ENCODE results near the gene KIAA1614.

Gene KIAA1614

GRCh38 chr1:180893614-180894013, 19.1 kb upstream of the KIAA1614 start:
- Histone ChIP-seq H3K9me3 (replicated peaks; ENCODE audit: low read length) (no peaks in the 10 kb centered on the region), H3K4me2 (ENCODE audit: low read length) (no peak overlapping the region), H3K27me3 (ENCODE audit: control insufficient read depth, insufficient read depth, low read length) (no peaks in the 10 kb centered on the region), H3K9ac (ENCODE audit: low read depth, low read length) (no peak overlapping the region), H3K36me3 (ENCODE audit: insufficient read depth, low read length) (no peaks in the 10 kb centered on the region), H3K4me1 (ENCODE audit: control insufficient read depth, insufficient read depth, low read length) (no peaks in the 10 kb centered on the region), H3K4me3 (ENCODE audit: low read length) (no peak overlapping the region)

DNA sequence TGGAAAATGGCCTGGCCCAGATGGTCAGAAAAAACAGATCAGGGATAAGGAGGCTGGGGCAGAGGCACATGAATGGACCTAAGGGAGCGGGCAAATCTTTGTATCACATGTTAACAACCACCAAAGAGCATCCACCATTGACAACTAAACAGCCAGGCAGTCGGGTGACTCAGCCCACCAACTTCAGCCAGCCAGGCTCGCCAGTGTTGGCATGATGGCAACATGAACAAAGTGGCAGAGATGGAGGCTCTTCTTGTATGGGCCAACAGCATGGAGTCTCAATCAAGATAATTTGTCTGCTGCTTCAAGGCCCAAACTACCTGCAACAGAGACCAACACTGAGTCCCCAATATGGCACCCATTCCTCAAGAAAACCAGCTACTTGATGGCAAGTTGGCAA, 16.5 kb upstream of the KIAA1614 start:
- Histone ChIP-seq H3K4me3 (ENCODE audit: low read length) (no peak overlapping the region), H3K4me2 (ENCODE audit: low read length) (no peak overlapping the region), H3K9me3 (replicated peaks; ENCODE audit: low read length) (no peaks in the 10 kb centered on the region), H3K27me3 (ENCODE audit: control insufficient read depth, insufficient read depth, low read length) (no peaks in the 10 kb centered on the region), H3K4me1 (ENCODE audit: control insufficient read depth, insufficient read depth, low read length) (no peaks in the 10 kb centered on the region), H3K36me3 (ENCODE audit: insufficient read depth, low read length) (no peaks in the 10 kb centered on the region), H3K9ac (ENCODE audit: low read depth, low read length) (no peak overlapping the region)

DNA sequence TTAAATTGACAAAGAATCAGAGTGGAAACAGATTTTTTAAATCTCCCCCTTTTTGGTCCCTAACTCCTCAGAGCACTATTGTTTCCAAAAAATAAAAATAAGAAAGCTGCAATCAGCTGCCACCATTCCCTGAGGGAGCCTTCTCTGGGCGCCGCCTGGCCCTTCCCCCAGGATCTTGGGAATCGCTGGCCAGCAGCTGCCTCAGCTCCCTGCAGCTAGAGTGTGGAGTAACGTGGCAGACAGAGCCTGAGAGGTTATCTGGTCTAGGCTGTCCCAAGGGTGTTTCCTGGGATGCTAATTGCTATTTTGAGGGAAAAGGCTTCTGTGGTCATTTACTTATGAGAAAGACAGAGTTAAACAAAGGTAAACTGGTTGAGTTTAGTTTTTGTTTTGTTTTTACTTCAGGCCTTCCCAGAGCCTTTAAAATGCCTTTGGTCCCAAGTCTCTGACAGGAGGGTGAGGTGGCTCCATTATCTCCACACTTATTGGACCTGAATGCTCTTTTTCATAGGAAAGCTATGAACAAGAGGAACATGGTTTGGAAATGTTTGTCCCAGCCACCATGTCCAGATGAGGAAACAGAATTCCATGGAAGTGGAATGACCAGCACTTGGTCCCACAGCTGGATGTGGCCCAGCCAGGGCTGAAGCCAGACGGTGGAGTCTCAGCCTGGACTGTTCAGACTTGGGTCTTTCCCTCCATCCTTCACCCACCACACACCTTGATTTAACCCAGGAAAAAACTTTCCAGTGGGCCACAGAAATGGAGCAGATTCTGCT, 14.1 kb upstream of the KIAA1614 start:
- Histone ChIP-seq H3K27me3 (ENCODE audit: control insufficient read depth, insufficient read depth, low read length) (no peaks in the 10 kb centered on the region), H3K4me1 (ENCODE audit: control insufficient read depth, insufficient read depth, low read length) (no peaks in the 10 kb centered on the region), H3K9me3 (replicated peaks; ENCODE audit: low read length) (no peaks in the 10 kb centered on the region), H3K4me3 (ENCODE audit: low read length) (no peak overlapping the region), H3K4me2 (ENCODE audit: low read length) (no peak overlapping the region), H3K36me3 (ENCODE audit: insufficient read depth, low read length) (no peaks in the 10 kb centered on the region), H3K9ac (ENCODE audit: low read depth, low read length) (no peak overlapping the region)

- H3K4me1 ChIP-seq (ENCODE audit: control insufficient read depth, insufficient read depth, low read length) = no peaks in the 10 kb centered on the region
- no peak overlapping the region for H3K4me3 ChIP-seq (ENCODE audit: low read length)
- no peaks in the 10 kb centered on the region for H3K36me3 ChIP-seq (ENCODE audit: insufficient read depth, low read length)
- H3K27me3 ChIP-seq (ENCODE audit: control insufficient read depth, insufficient read depth, low read length) = no peaks in the 10 kb centered on the region
- no peak overlapping the region for H3K9ac ChIP-seq (ENCODE audit: low read depth, low read length)
- H3K9me3 ChIP-seq (replicated peaks; ENCODE audit: low read length) = no peaks in the 10 kb centered on the region
- no peak overlapping the region for H3K4me2 ChIP-seq (ENCODE audit: low read length)
These were observed 13.4 kb upstream of the KIAA1614 start for GRCh38 chr1:180899262-180899661.

- Histone ChIP-seq H3K36me3 (ENCODE audit: insufficient read depth, low read length) (no peaks in the 10 kb centered on the region), H3K9me3 (replicated peaks; ENCODE audit: low read length) (no peaks in the 10 kb centered on the region), H3K9ac (ENCODE audit: low read depth, low read length) (no peak overlapping the region), H3K27me3 (ENCODE audit: control insufficient read depth, insufficient read depth, low read length) (no peaks in the 10 kb centered on the region), H3K4me1 (ENCODE audit: control insufficient read depth, insufficient read depth, low read length) (no peaks in the 10 kb centered on the region), H3K4me2 (ENCODE audit: low read length) (no peak overlapping the region), H3K4me3 (ENCODE audit: low read length) (no peak overlapping the region)
These were observed 11.4 kb upstream of the KIAA1614 start for GRCh38 chr1:180901076-180901990.

- no peak overlapping the region for H3K9ac ChIP-seq (ENCODE audit: low read depth, low read length)
- no peaks in the 10 kb centered on the region for H3K27me3 ChIP-seq (ENCODE audit: control insufficient read depth, insufficient read depth, low read length)
- no peaks in the 10 kb centered on the region for H3K4me1 ChIP-seq (ENCODE audit: control insufficient read depth, insufficient read depth, low read length)
- H3K4me3 ChIP-seq (ENCODE audit: low read length) = no peak overlapping the region
- H3K9me3 ChIP-seq (replicated peaks; ENCODE audit: low read length) = no peaks in the 10 kb centered on the region
- H3K4me2 ChIP-seq (ENCODE audit: low read length) = no peak overlapping the region
- no peaks in the 10 kb centered on the region for H3K36me3 ChIP-seq (ENCODE audit: insufficient read depth, low read length)
These were observed 10.2 kb upstream of the KIAA1614 start for GRCh38 chr1:180902541-180902940.

DNA sequence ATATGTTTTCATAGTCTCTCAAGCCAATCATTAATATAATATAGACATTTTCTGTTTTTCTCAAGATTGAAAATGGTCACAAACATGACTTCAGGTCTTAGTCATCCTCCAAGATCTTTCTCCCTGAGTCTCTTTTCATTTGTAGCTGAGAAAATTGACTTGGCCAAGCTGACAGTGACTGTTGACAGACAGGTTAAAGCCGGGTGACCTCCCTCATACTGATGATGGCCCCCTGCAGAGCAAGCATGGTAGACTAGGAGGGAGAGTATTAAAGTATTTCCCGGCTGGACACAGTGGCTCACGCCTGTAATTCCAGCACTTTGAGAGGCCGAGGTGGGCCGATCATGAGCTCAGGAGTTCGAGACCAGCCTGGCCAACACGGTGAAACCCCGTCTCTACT, 6.8 kb upstream of the KIAA1614 start:
- no peak overlapping the region for H3K4me2 ChIP-seq (ENCODE audit: low read length)
- no peaks in the 10 kb centered on the region for H3K4me1 ChIP-seq (ENCODE audit: control insufficient read depth, insufficient read depth, low read length)
- H3K36me3 ChIP-seq (ENCODE audit: insufficient read depth, low read length) = no peaks in the 10 kb centered on the region
- no peak overlapping the region for H3K9ac ChIP-seq (ENCODE audit: low read depth, low read length)
- no peaks in the 10 kb centered on the region for H3K9me3 ChIP-seq (replicated peaks; ENCODE audit: low read length)
- H3K4me3 ChIP-seq (ENCODE audit: low read length) = no peak overlapping the region
- H3K27me3 ChIP-seq (ENCODE audit: control insufficient read depth, insufficient read depth, low read length) = no peaks in the 10 kb centered on the region

- no peaks in the 10 kb centered on the region for H3K36me3 ChIP-seq (ENCODE audit: insufficient read depth, low read length)
These were observed 6.2 kb upstream of the KIAA1614 start for GRCh38 chr1:180906511-180906910.

GRCh38 chr1:180907313-180908055, 5.2 kb upstream of the KIAA1614 start:
- Histone ChIP-seq H3K9me3 (replicated peaks; ENCODE audit: low read length) (no peaks in the 10 kb centered on the region), H3K27me3 (ENCODE audit: control insufficient read depth, insufficient read depth, low read length) (no peaks in the 10 kb centered on the region), H3K4me3 (ENCODE audit: low read length) (no peak overlapping the region), H3K36me3 (ENCODE audit: insufficient read depth, low read length) (no peaks in the 10 kb centered on the region), H3K4me2 (ENCODE audit: low read length) (no peak overlapping the region), H3K4me1 (ENCODE audit: control insufficient read depth, insufficient read depth, low read length) (peaks cover 7% of the 10 kb centered on the region), H3K9ac (ENCODE audit: low read depth, low read length) (no peak overlapping the region)

More at GRCh38 chr1:180906511-180906910, 6.2 kb upstream of the KIAA1614 start:
- Histone ChIP-seq H3K9ac (ENCODE audit: low read depth, low read length) (no peak overlapping the region), H3K9me3 (replicated peaks; ENCODE audit: low read length) (no peaks in the 10 kb centered on the region), H3K4me2 (ENCODE audit: low read length) (no peak overlapping the region), H3K4me3 (ENCODE audit: low read length) (no peak overlapping the region), H3K27me3 (ENCODE audit: control insufficient read depth, insufficient read depth, low read length) (no peaks in the 10 kb centered on the region), H3K4me1 (ENCODE audit: control insufficient read depth, insufficient read depth, low read length) (peaks cover 3% of the 10 kb centered on the region)

DNA sequence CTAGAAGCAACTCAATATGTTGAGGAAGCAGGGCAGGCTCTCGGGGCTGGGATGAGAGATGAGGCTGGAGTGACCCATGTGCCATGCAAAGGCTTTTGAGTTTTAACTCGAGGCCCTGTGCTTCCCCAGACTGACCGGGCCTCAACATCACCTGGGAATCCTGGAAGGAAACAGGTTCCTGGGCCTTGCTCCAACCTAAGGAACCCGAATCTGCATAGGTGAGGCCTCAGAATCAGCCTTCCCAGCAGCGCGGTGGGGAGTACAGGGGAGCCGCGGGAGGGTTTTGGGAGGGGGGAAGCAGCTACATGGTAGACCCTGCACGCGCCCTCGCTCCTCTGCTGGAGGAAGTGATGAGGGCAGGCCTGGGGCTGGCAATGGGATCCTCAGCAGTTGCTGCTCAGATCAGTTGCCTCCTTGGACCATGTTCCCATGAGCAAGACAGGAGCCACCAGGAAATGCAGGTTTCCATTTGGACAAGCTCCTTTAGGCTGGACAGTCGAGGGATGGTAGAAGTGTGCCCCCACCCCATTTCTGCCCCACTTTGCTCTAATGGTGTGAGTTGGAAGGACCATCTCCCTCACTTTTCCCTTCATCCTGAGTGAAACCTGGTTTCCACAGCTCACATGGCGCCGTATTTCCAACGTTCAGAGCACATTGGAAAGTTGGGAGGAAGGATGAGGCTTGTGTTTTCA, 4.5 kb upstream of the KIAA1614 start:
- Histone ChIP-seq H3K9me3 (replicated peaks; ENCODE audit: low read length) (no peaks in the 10 kb centered on the region), H3K27me3 (ENCODE audit: control insufficient read depth, insufficient read depth, low read length) (no peaks in the 10 kb centered on the region), H3K9ac (ENCODE audit: low read depth, low read length) (no peak overlapping the region), H3K36me3 (ENCODE audit: insufficient read depth, low read length) (no peaks in the 10 kb centered on the region), H3K4me2 (ENCODE audit: low read length) (no peak overlapping the region), H3K4me1 (ENCODE audit: control insufficient read depth, insufficient read depth, low read length) (peaks cover 7% of the 10 kb centered on the region), H3K4me3 (ENCODE audit: low read length) (no peak overlapping the region)

- H3K4me3 ChIP-seq (ENCODE audit: low read length) = no peak overlapping the region
These were observed 3.7 kb upstream of the KIAA1614 start for GRCh38 chr1:180909005-180909414.

More at GRCh38 chr1:180909005-180909414, 3.7 kb upstream of the KIAA1614 start:
- H3K9me3 ChIP-seq (replicated peaks; ENCODE audit: low read length) = no peaks in the 10 kb centered on the region
- H3K9ac ChIP-seq (ENCODE audit: low read depth, low read length) = no peak overlapping the region
- H3K4me1 ChIP-seq (ENCODE audit: control insufficient read depth, insufficient read depth, low read length) = peaks cover 9% of the 10 kb centered on the region
- no peak overlapping the region for H3K4me2 ChIP-seq (ENCODE audit: low read length)
- H3K36me3 ChIP-seq (ENCODE audit: insufficient read depth, low read length) = no peaks in the 10 kb centered on the region
- H3K27me3 ChIP-seq (ENCODE audit: control insufficient read depth, insufficient read depth, low read length) = no peaks in the 10 kb centered on the region

Measured in skeletal muscle satellite cell (primary cell).